HL-60 (cell line): ENCODE results near the gene SVIL.

Experiments
- DNase-seq, 2 experiments: peaks; one replicate each; pipeline ENCODE4 v3.0.0-alpha.2; 2010 to 2020; ENCODE audit warnings: low read depth in 1 of 2, low spot score in 1 of 2
- H3K27ac ChIP-seq: fragments of 250-450 bp; sonication (Bioruptor Pico); replicated peaks from 2 replicates; pipeline ENCODE4 v1.5.1; 2020; ENCODE audit warnings: mild to moderate bottlenecking, moderate library complexity
- H3K27me3 ChIP-seq: fragments of 250-450 bp; sonication (Bioruptor Pico); 2 replicates; pipeline ENCODE4 v1.5.1; 2021; ENCODE audit warnings: mild to moderate bottlenecking, moderate library complexity; ENCODE audit not compliant: insufficient read depth, poor library complexity, severe bottlenecking
- H3K4me3 ChIP-seq: replicated peaks from 2 replicates; pipeline ENCODE4 v1.5.1; 2011; ENCODE audit warnings: mild to moderate bottlenecking, control low read depth, low read length; ENCODE audit not compliant: insufficient read depth
- GABPA ChIP-seq: IDR thresholded peaks from 2 replicates; pipeline ENCODE4 v1.6.1; 2012; ENCODE audit warnings: low read depth
- POLR2AphosphoS5 ChIP-seq: IDR thresholded peaks from 2 replicates; pipeline ENCODE4 v1.6.1; 2012; ENCODE audit warnings: low read depth
- REST ChIP-seq: IDR thresholded peaks from 2 replicates; pipeline ENCODE4 v1.6.1; 2012; ENCODE audit warnings: low read depth; ENCODE audit not compliant: insufficient replicate concordance
- SPI1 ChIP-seq: IDR thresholded peaks from 2 replicates; pipeline ENCODE4 v1.6.1; 2012; ENCODE audit warnings: low read depth, mild to moderate bottlenecking, borderline replicate concordance
- TF ChIP-seq, protein P1 (sequence below): IDR thresholded peaks from one replicate; pipeline ENCODE4 v1.5.1; 2011; ENCODE audit warnings: low read length, control low read depth, inconsistent platforms; ENCODE audit not compliant: insufficient read depth

Gene SVIL

GRCh38 chr10:29454250-29454649, 180.5 kb downstream of the SVIL start:
- Histone ChIP-seq H3K4me3 (no peak overlapping the region), H3K27me3 (no peaks in the 10 kb centered on the region), H3K27ac (no peak overlapping the region)
- TF ChIP-seq, protein P1, sequence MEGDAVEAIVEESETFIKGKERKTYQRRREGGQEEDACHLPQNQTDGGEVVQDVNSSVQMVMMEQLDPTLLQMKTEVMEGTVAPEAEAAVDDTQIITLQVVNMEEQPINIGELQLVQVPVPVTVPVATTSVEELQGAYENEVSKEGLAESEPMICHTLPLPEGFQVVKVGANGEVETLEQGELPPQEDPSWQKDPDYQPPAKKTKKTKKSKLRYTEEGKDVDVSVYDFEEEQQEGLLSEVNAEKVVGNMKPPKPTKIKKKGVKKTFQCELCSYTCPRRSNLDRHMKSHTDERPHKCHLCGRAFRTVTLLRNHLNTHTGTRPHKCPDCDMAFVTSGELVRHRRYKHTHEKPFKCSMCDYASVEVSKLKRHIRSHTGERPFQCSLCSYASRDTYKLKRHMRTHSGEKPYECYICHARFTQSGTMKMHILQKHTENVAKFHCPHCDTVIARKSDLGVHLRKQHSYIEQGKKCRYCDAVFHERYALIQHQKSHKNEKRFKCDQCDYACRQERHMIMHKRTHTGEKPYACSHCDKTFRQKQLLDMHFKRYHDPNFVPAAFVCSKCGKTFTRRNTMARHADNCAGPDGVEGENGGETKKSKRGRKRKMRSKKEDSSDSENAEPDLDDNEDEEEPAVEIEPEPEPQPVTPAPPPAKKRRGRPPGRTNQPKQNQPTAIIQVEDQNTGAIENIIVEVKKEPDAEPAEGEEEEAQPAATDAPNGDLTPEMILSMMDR = no peak
- DNase-seq = no peak

DNA sequence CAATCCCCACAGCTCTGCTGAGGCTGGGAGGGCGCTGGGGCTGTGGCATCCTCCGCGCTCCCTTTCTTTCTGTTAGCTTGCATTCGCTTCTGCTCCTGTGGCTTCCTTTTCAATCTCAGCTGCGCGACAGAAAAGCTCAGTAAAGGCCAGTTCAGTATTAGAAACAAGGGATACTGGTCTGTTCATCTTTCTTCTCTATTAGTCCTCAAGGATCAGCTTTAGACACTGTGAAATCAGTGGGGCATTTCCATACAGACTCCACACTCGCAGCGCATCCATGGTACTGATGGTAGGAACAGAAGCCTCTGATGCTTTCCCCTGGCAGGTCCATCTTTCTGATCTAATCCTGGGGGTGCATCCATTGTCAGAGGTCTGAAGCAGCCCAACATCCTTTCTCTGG, 182.2 kb downstream of the SVIL start:
- no peak for DNase-seq
- Histone ChIP-seq H3K27ac (no peak overlapping the region), H3K4me3 (no peak overlapping the region), H3K27me3 (no peaks in the 10 kb centered on the region)
- TF ChIP-seq GABPA (no peak), SPI1 (no peak), REST (no peak), POLR2AphosphoS5 (no peak)
- TF ChIP-seq, protein P1 = no peak

GRCh38 chr10:29451946-29452345, 182.8 kb downstream of the SVIL start:
- H3K27ac ChIP-seq = no peak overlapping the region
- TF ChIP-seq REST (no peak), GABPA (no peak)
- H3K27me3 ChIP-seq = no peaks in the 10 kb centered on the region
- no peak for DNase-seq
- no peak overlapping the region for H3K4me3 ChIP-seq

DNA sequence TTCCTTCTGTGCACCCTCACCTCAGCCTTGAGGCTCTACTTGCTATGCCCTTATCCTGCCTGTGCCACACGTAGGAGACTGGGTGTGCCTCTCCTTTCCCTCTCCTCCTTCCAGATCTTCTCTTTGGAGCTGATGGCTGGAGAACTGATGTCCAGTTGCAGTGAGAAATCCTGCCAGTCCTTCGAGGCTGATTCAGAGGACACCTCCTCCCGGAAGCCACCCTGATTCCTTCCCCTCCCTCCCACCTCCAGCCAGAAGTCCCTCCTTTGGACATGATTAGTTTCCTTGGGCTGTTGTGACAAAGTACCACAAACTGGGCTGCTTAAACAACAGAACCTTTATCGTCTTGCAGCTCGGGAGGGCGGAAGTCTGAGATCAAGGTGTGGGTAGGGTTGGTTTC, 184.4 kb downstream of the SVIL start:
- Histone ChIP-seq H3K4me3 (no peak overlapping the region), H3K27ac (no peak overlapping the region), H3K27me3 (no peaks in the 10 kb centered on the region)
- no peak for DNase-seq
- TF ChIP-seq SPI1 (no peak), REST (no peak), GABPA (no peak), POLR2AphosphoS5 (no peak)
- TF ChIP-seq, protein P1 = no peak
